NCI-H187 treated with DMSO at 0.1 percent for 48 hours (cell line): ENCODE data around the gene SHISAL1.
"Not testable (repeated sequence)": the region's sequence is repeated elsewhere in the genome, so short reads cannot be mapped to it uniquely, and the experiment has no call there.

ENCODE experiments used
- DNase-seq: peaks from one replicate; lab custom pipeline; 2025; lab: John Stamatoyannopoulos, UW

SHISAL1 gene

DNA sequence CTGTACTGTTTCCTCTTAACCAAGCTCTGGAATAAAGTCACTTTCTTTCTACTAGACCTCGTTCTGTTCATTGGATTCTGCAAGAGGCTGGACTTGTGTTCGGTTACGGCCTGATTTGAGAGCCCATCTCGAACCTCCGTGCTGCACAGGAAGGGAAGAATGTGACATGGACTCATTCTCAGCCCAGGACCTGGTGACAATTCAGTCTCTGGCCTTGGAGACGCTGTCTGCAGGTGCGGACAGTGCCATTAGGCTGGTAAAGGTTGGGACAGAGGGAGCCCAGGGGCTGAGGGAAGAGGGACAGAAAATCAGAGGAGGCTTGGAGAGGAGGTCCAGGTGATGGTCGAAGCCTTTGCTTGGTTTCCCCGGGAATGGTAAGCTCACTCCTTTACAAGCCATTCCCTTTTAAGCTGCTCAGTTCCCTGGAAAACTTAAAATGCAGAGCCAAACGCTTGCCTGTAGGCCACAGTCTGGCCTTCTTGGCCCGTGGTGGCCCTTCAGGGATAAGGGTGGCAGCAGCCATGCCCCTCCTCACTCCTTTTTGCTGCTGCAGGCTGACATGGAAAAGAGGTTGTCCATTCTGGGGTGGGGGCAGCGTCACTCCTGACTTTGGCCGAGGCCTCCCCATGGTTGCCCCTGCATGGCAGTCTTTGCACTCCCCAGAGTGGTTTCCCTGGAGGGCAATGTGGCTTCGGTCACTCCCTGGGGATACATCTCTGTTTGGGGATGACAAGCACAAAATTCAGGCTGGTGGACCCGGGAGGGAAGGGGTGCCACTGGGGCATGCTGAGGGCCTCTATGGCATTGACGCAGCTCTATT is 52.3 kb downstream of the SHISAL1 start:
- DNase-seq = no peak

DNA sequence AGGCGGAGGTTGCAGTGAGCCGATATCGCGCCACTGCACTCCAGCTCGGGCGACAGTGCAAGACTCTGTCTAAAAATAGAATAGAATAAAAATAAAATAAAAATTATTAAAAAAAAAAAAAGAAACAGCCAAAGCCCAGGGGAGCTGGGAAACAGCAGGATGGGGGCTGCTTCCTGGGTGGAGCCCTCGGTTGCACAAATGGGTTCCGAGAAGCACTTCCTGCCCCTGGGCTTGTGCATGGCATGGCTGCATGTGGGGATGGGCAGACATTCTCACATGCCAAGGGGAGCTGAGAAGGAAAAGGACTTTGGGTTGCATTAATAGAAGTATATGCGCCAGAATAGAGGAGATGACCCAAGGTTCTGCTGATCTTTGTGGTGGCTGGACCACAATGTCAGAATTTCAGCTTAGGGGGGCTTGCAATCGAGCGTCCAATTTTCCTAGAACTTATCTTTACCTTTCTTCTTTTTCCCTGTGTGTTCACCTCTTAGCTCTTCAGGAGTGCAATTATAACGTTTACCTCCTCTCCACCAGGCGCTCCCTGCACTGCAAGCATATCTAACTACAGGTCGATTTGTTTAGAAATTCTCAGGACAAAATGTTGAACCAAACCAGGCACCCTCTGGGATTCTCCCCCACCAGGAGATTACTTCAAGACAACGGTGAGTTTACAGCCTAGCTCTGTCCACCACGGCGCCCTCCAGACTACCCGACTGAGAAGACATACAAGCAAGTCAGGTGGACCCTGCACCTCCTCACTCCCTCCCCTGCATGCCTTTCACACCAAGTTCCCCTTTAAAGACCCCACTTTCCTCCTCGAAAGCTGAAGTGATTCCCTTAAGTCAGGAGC is 53.2 kb downstream of the SHISAL1 start:
- no peak for DNase-seq

DNA sequence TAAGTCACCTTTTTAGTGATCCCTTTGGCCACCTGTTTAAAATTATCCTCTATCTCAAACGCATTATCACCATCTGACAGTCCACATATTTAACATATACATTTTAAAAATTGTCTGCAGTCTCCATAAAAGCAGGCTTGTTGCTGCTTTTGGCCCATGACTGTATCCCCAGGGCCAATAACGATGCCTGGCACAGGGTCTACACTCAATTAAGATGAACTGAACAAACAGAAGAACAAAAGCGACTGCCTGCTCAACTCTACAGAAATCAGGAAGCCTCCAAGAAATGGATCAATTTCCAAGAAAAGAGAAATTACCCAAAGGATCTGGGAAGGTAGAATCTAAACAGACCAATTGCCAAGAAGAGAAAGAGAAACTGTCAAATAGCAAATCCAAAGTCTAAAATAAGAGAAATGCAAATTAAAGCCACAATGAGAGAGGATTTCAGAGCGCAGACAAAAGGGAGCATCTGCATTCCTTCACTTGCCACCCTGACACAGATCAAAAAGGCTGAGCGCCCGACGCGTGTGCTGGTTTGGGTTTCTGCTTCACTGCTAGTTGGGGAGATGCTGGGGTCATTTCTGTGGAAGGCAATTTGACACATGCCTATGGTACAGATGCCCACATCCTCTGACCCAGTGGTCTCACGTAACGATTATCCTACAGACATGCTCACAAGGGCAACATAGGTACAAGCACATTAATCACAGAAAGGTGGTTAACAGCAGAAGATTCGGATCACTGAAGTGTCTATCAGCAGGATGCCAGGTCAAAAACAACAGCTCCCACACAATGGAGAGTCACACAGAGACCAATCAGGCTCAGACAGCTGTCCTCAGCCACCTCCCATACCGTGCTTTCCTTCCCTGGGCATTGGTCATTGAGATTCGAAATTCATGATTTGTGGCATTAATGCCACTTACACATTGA is 55.9 kb downstream of the SHISAL1 start:
- no peak for DNase-seq

DNA sequence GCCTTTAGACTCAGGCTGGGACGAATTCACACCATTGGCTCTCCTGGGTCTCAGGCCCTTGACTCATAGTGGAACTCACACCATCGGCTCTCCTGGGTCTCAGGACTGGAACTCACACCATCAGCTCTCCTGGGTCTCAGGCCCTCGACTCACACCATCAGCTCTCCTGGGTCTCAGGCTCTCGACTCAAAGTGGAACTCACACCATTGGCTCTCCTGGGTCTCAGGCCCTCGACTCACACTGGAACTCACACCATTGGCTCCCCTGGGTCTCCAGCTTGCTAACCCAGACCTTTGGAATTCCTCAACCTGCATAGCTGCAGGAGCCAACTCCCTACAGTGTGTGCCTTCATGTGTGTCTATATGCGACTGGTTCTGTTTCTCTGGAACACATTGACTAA is 56.7 kb downstream of the SHISAL1 start:
- DNase-seq = no peak

DNA sequence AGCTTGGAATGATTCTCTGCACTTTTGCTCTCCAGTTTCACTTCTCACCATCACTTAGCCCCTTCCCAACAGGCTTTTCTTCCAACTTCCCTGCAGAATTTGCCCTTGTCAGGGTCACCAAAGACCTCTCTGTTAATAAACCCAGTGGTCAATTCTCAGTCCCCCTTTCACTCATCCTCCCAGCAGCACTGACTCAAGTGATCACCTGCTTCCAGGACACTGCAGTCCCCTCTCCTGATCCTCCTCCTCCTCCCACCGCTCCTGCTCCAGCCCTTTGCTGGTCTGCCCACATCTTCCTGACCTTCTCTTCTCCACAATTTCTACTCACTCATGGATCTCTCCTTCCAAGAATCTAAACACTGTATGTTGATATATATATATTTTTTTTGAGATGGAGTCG is 57.9 kb downstream of the SHISAL1 start:
- DNase-seq = no peak

DNA sequence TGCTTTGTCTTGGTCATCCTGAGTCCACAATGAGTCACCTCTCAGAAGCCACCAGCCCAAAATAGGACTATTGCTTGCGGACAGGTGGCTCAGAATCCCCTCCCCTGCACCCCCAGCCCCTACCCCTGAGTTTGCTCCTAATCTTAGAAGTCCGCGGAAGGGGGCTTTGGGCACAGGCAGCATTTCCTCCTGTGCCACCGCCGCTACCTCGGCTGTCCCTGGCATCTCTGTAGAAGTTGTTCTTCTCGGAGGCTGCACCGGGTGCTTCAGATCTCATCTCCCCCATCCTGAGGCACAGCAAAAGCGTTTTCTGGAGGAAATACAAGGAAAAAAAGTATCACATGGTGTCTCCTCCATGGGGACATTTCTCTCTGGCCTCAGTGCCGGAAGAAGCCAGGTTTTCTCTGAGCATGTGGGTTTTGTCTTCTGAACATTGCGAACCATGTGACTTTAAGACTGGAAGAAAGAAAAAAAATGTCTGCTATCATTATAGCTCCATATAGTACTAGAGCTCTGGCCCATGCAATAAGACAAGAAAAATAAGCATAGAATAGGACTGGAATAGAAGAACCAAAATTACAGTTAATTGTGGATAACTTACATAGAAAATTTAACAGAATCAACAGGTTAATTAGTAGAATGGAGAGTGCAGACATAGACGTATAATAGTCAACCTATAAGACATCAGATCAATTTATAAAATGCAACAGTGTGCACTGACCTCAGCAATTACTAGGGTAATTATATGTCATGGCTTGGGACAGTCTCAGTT is 63.2 kb downstream of the SHISAL1 start:
- no peak for DNase-seq

DNA sequence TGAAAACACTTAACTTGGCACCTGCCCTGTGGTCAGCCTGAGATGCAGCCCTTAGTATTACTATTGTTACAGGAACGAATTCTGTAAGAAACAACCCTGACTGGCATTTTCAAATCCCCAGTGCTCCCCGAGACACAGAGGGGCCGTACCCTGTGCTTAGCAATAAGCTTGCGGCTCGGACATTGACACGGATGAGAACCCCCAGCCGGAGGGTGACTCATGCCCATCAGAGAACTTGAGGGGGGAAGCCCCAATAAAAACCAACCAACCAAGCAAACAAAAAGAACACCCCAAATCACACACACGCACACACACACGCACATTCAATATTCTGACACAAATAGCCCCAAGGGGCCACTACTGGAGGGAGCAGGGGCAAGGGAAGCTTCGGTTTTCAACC is 63.8 kb downstream of the SHISAL1 start:
- DNase-seq = no peak

DNA sequence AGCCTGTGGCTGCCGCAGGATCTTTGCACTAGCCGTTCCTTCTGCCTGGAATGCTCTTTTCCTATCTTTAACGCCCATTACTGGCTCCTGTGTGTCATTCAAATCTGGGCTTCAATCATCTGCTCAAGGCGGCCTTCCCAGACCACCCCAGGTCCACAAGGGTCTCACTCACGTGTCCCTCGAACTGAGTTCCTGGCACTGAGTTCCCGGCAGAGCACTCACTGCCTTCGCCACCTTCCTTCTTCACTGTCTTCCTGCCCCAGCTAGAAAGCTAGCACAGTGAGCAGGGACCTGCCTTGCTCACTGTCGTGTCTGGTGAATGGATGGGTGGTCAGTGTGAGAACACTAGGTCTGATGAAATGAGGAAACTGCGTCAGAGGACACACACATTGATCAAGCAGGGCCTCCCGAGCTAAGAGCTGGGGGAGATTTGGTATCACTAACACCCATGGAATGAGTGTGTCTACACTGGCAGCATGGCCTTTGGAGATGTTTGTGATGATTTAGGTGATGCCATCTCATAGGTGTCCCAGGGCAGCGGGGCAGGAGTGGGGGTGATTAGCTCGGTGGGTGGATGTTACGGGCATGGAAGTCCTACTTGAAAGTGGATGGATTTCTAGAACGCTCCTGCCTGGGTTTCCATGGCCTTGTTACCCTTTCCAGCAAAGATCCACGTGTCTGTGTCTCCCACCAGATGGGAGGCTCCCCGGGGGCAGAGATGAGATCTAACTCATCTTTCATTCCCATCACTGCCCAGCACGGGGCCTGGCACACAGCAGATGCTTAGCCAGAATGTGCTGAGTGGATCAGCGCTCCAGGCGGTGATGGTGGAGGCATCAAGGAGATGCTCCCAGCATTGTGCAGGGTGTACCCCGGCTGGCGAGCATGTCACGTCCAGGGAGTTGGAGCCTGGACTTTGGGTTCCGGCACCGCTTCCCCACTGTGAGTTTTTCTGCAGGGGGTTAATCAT is 64.5 kb downstream of the SHISAL1 start:
- no peak for DNase-seq

DNA sequence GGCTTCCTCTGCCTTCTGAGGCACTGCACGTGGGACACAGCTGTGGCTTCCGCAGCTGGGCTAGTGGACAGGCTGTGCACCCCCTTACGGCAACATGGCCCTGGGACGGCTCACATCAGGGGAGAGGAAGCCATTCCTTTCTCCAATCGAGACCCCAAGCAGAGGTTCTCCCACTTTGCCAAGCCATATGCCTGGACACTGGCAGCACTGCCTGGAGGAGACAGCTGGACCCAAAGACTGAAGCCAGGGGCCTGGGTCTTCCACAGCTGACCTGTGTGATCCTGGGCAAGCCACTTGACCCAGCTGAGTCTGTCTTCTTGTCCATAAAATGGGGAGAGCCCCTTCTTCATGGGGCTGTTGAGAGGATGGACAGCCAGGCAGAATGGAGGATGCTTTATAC is 65.4 kb downstream of the SHISAL1 start:
- no peak for DNase-seq

DNA sequence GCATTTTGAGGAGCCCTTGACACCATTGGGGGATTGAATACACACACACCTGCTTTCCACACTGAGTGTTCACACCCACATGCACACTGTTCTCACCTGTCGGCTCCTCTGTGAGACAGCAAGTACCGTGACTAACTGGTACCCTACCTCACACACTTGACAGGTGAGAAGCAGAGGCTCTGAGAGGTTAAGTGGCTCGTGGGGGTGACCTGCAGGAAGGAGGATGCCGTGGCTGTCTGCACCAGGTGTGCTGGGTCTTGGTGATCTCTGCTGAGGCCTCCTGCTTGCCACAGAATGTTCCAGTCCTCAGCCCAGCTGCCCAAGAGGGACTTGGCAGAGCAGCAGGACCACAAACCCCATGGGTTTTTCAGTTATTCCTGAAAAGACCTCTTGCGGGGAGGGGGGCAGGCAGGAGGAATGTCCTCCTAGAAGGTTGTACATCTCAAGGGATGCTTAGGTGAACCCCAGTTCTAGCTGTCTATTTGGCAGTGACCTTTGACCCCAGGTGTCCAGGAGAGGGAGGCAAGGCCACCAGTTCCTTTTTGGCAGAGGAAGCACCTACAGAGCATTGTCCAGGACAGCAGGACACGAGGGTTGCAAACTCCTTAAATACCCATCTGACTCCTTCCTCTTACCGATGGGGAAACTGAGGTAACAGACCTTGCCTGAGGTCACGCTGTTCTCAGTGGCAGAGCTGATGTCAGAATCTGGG is 66.0 kb downstream of the SHISAL1 start:
- no peak for DNase-seq

DNA sequence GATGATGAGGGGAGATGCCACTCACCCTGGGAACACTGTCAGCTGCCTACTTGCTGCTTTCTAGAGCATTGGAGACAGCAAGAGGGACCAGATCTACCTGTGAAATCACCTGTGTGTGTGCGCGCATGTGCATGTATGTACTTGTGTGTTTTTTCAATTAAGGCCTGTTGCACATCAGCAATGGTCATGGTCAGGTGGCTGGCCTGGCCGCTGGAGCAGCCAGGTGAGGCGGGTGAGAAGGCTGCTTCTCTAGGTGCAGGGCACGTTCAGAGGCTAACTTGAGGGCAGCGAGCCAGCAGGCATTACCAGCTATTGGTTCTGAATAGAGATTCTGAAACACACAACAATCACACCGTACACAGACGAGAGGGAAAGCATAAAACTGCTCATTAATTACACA is 66.9 kb downstream of the SHISAL1 start:
- DNase-seq = no peak

DNA sequence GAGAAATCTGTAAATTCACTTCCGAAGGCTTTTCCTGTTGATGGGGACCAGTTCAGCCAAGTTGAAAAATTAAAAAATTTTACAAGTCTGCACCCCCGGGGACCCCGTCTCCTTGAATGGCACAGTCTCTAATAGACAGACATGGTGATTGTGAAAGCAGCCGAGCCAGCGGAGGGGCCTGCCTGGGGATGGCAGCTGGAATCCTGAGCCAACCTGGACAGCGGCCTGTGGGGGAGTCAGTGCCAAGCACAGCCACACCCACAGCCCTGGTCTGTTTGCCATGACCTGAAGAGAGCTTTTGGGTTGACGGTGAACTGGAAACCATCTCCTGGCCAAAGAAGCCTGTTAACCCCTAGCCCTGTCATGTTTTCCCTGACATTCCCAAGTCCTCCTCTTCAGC is 67.3 kb downstream of the SHISAL1 start:
- no peak for DNase-seq

DNA sequence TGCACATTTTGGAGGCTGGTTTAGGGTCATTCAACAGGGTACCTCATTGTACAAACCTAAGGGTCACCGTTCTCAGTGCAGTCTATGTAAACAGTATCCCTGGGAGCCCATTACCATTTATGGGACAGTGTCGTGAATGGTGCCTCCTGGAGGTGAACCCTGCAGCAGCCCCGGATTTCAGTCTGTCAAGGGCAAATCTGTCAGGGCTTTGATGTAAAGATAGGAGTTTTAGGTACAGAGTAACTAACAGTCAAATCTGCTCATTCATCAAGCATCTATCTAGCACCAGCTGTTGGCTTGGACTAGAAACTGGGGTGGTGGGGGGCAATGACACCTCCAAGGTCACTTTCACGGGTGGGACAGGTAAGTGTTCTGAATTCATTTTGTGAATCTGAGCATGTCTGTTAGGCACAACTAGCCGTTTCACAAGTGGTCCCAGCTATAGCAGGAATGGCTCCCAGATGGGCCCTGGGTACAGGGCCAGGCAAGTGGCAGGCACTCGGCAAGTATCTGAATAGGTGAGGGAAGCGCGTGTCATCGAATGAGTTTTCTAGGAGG is 68.4 kb downstream of the SHISAL1 start:
- DNase-seq = no peak

DNA sequence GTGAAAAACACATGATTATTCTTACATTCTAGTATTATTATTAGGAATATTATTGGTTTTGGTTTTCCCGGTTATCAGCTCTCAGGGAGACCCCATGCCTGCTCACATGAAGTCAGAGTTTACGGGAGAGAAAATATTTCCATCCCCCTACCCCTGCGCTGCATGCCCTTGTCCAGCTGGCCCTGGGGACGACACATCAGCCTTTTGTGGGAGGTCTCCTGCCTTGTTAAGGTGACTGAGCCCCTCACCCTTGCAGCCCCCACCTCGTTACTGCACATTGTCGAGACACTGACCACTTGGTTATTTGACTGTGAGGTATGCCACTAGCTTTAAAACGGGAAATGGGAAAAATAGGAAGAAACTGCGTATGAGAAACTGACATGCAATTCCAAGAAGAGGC is 69.0 kb downstream of the SHISAL1 start:
- no peak for DNase-seq

DNA sequence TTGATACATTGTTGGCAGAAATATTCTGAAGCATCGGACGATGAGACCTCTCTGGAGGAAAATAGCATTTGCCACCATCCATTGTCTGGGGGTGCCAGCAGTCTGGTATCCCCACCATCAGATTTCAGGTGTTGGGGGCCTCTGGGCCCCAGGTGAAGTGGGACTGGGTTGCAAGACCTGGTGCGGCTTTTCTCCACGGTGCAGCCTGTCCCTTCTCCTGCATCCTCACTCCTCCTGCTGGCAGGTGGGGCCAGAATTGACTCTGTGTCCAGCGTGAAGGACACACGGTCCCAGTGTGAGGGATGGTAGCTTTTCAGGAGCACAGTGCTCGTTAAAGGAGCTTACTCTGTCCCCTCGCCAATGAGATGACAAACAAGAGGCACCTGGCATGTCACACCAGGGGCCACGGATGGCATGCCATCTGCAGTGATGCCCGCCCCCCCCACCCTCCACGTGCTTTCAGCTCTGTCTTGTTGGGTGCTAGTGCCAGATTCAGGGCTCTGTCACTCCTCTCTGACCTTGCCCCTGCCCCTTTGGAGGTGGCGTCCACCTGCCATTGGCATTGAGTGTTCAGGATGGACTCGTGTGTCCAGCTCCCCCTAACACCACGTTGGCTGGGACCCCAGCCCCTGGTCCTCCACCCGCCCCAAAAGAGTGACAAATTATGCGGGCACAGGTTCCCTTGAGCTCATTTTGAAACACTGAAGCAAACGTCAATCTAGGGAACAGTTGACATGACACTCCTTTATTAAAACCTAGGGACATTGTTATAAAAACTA is 69.6 kb downstream of the SHISAL1 start:
- no peak for DNase-seq

DNA sequence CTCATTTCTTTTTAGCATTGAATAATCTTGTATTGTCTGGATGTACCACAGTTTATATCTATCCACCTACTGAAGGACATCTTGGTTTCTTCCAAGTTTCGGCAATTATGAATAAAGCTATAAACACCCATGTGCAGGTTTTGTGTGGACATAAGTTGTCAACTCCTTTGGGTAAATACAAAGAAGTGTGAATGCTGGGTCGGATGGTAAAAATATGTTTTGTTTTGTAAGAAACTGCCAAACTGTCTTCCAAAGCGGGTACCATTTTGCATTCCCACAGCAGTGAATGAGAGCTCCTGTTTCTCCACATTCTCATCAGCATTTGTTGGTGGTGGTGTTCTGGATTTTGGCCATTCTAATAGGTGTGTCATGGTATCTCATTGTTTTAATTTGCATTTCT is 71.6 kb downstream of the SHISAL1 start:
- DNase-seq = not testable (repeated sequence)

DNA sequence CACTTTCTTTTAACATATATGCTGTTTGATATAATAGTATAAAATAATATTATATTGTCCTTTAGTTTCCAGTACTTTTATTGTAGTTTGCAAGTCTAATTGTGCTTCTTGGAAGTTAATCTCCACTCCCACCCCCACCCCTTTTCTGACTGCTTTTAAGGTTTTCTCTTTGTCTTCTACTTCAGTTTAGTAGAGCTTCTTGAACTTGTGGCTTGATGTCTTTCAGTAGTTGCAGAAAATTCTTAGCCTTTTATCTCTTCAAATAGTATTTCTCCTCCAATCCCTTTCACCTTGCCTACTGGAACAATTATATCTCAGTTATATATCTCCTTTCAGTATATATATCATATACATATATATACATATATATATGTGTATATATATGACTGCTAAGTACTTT is 75.5 kb downstream of the SHISAL1 start:
- DNase-seq = no peak

DNA sequence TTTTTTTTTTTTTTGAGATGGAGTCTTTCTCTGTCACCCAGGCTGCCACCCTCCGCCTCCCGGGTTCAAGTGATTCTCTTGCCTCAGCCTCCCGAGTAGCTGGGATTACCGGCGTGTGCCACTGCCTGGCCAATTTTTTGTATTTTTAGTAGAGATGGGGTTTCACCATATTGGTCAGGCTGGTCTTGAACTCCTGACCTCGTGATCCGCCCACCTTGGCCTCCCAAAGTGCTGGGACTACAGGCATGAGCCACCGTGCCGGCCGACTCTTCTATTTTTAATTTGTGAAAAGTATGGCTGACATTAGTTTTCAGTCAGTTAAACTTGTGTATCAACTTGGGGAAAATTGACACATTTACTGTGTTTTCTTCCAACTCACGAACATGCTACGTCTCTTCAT is 78.4 kb downstream of the SHISAL1 start:
- not testable (repeated sequence) for DNase-seq
